Measurements from ENCODE around the gene UNC5A. TPM values are rescaled to one million over a fixed set of nuclear protein-coding genes. Genes with fewer than 3 reads are reported as not detected.

Gene UNC5A
- total RNA-seq, 1 experiment from 2014 or later: 0.07 TPM

- intact Hi-C loops (cut with micrococcal nuclease): no loop called here
- H3K27ac ChIP-seq (ENCODE audit: low read length): no peak overlapping the region
- DNase-seq (no peak), ATAC-seq (no peak)
- H3K27me3 ChIP-seq (ENCODE audit: low read length): peaks cover 16% of the 10 kb centered on the region
- no peaks in the 10 kb centered on the region for H3K4me1 ChIP-seq (ENCODE audit: insufficient read depth, low read length)
- ChIA-PET POLR2A (ENCODE audit: unreplicated experiment) (no interaction called here), CTCF (no interaction called here)
- H3F3A ChIP-seq (ENCODE audit: low read length, unreplicated experiment): no peaks in the 10 kb centered on the region
- TF ChIP-seq CTCF (conservative IDR thresholded peaks at IDR 0.05; ENCODE audit: low read depth, low read length) (no peak), EZH2 (IDR thresholded peaks at IDR 0.05; ENCODE audit: low read length, unreplicated experiment) (no peak), EZH2phosphoT487 (IDR thresholded peaks at IDR 0.05; ENCODE audit: borderline replicate concordance, low read length) (no peak)
- H2AFZ ChIP-seq (ENCODE audit: low read length): no peak overlapping the region
- no peaks in the 10 kb centered on the region for H4K20me1 ChIP-seq (ENCODE audit: low read length)
- H3K79me2 ChIP-seq (ENCODE audit: low read length): no peaks in the 10 kb centered on the region
- no peak overlapping the region for H3K4me2 ChIP-seq (ENCODE audit: low read length)
- H3K9ac ChIP-seq (ENCODE audit: low read length): no peak overlapping the region
- BruUV-seq (replicated peaks): no TSS peak
- no peaks in the 10 kb centered on the region for H3K9me3 ChIP-seq (ENCODE audit: low read length)
- no peaks in the 10 kb centered on the region for H3K9me2 ChIP-seq (replicated peaks; ENCODE audit: low read length)
- no peaks in the 10 kb centered on the region for H3K36me3 ChIP-seq (ENCODE audit: low read depth, low read length)
- no peak overlapping the region for H3K4me3 ChIP-seq (ENCODE audit: low read length)
Observed at GRCh38 chr5:176861276-176861675, 50.9 kb downstream of the UNC5A start.

GRCh38 chr5:176862330-176862995, 52.1 kb downstream of the UNC5A start:
- DNase-seq (no peak), ATAC-seq (no peak; the same call in 1 of the 2 replicates)
- Histone ChIP-seq H3K27ac (ENCODE audit: low read length) (no peak overlapping the region), H3K9me2 (replicated peaks; ENCODE audit: low read length) (no peaks in the 10 kb centered on the region), H3K79me2 (ENCODE audit: low read length) (no peaks in the 10 kb centered on the region), H4K20me1 (ENCODE audit: low read length) (no peaks in the 10 kb centered on the region), H3F3A (ENCODE audit: low read length, unreplicated experiment) (no peaks in the 10 kb centered on the region), H3K36me3 (ENCODE audit: low read depth, low read length) (no peaks in the 10 kb centered on the region), H3K4me1 (ENCODE audit: insufficient read depth, low read length) (no peaks in the 10 kb centered on the region), H3K4me2 (ENCODE audit: low read length) (no peak overlapping the region), H3K27me3 (ENCODE audit: low read length) (peaks cover 17% of the 10 kb centered on the region), H3K9ac (ENCODE audit: low read length) (no peak overlapping the region), H2AFZ (ENCODE audit: low read length) (no peak overlapping the region), H3K9me3 (ENCODE audit: low read length) (no peaks in the 10 kb centered on the region), H3K4me3 (ENCODE audit: low read length) (no peak overlapping the region)
- TF ChIP-seq CTCF (conservative IDR thresholded peaks at IDR 0.05; ENCODE audit: low read depth, low read length): no peak
- TF ChIP-seq EZH2phosphoT487 (IDR thresholded peaks at IDR 0.05; ENCODE audit: borderline replicate concordance, low read length): no peak
- TF ChIP-seq EZH2 (IDR thresholded peaks at IDR 0.05; ENCODE audit: low read length, unreplicated experiment): no peak
- no TSS peak for BruUV-seq (replicated peaks)
- ChIA-PET CTCF (no interaction called here), POLR2A (ENCODE audit: unreplicated experiment) (no interaction called here)
- intact Hi-C loops (cut with micrococcal nuclease): no loop called here

GRCh38 chr5:176863041-176863764, 52.8 kb downstream of the UNC5A start:
- intact Hi-C loops (cut with micrococcal nuclease): no loop called here
- TF ChIP-seq EZH2phosphoT487 (IDR thresholded peaks at IDR 0.05; ENCODE audit: borderline replicate concordance, low read length) (no peak), EZH2 (IDR thresholded peaks at IDR 0.05; ENCODE audit: low read length, unreplicated experiment) (no peak), CTCF (conservative IDR thresholded peaks at IDR 0.05; ENCODE audit: low read depth, low read length) (no peak)
- H3K4me1 ChIP-seq (ENCODE audit: insufficient read depth, low read length): no peaks in the 10 kb centered on the region
- no peaks in the 10 kb centered on the region for H3K9me2 ChIP-seq (replicated peaks; ENCODE audit: low read length)
- ATAC-seq (no peak), DNase-seq (no peak)
- H3K27ac ChIP-seq (ENCODE audit: low read length): no peak overlapping the region
- no peaks in the 10 kb centered on the region for H4K20me1 ChIP-seq (ENCODE audit: low read length)
- peaks cover 14% of the 10 kb centered on the region for H3K27me3 ChIP-seq (ENCODE audit: low read length)
- ChIA-PET POLR2A (ENCODE audit: unreplicated experiment) (no interaction called here), CTCF (no interaction called here)
- no peaks in the 10 kb centered on the region for H3K36me3 ChIP-seq (ENCODE audit: low read depth, low read length)
- H3K4me3 ChIP-seq (ENCODE audit: low read length): no peak overlapping the region
- H2AFZ ChIP-seq (ENCODE audit: low read length): no peak overlapping the region
- H3K9ac ChIP-seq (ENCODE audit: low read length): no peak overlapping the region
- BruUV-seq (replicated peaks): no TSS peak
- H3K79me2 ChIP-seq (ENCODE audit: low read length): no peaks in the 10 kb centered on the region
- H3F3A ChIP-seq (ENCODE audit: low read length, unreplicated experiment): no peaks in the 10 kb centered on the region
- H3K4me2 ChIP-seq (ENCODE audit: low read length): no peak overlapping the region
- no peaks in the 10 kb centered on the region for H3K9me3 ChIP-seq (ENCODE audit: low read length)

Data from PC-3 (cell line).